PC-3 (cell line): ENCODE measurements around the gene ARHGAP24. TPM values are rescaled to one million over a fixed set of nuclear protein-coding genes. Genes with fewer than 3 reads are reported as not detected.

Experiments
- ATAC-seq: fragments of 200-7000 bp; cut with Tn5 transposase; 2 replicates; pipeline ENCODE4 v1.9.1; 2020; ENCODE audit warnings: mild to moderate bottlenecking, moderate library complexity
- BruUV-seq: library from RNA; stranded (reverse); fragments of 400-500 nt; replicated peaks from 2 replicates; lab custom pipeline; 2021; lab: Mats Ljungman, UMichigan
- CTCF ChIA-PET: fragments of 300-600 bp; sonication (Branson Sonifier 250); formaldehyde crosslinking; loops from one replicate; lab custom pipeline; 2022; ENCODE audit warnings: antibody characterized with exemption; lab: Charles Lee
- POLR2A ChIA-PET: fragments of 300-600 bp; sonication (Branson Sonifier 250); formaldehyde crosslinking; loops from one replicate; lab custom pipeline; 2022; ENCODE audit warnings: antibody characterized with exemption; ENCODE audit not compliant: unreplicated experiment; lab: Charles Lee
- DNase-seq: peaks from one replicate; pipeline ENCODE4 v3.0.0-alpha.2; 2015
- H2AFZ ChIP-seq: fragments of 300-600 bp; sonication (generic); 2 replicates; pipeline ENCODE4 v1.6.0; 2016; ENCODE audit warnings: antibody characterized with exemption, low read length
- H3F3A ChIP-seq: fragments of 300-600 bp; sonication (generic); one replicate; pipeline ENCODE4 v1.6.0; 2017; ENCODE audit warnings: antibody characterized with exemption, low read length, control low read depth, mild to moderate bottlenecking; ENCODE audit not compliant: unreplicated experiment
- H3K27ac ChIP-seq: fragments of 300-600 bp; sonication (generic); 2 replicates; pipeline ENCODE4 v1.5.1; 2016; ENCODE audit warnings: mild to moderate bottlenecking, low read length
- H3K27me3 ChIP-seq: fragments of 300-600 bp; sonication (generic); 2 replicates; pipeline ENCODE4 v1.6.1; 2016; ENCODE audit warnings: low read length, mixed read lengths
- H3K36me3 ChIP-seq: fragments of 300-600 bp; sonication (generic); 2 replicates; pipeline ENCODE4 v1.6.1; 2016; ENCODE audit warnings: low read depth, mixed run types, low read length, mixed read lengths
- H3K4me1 ChIP-seq: fragments of 300-600 bp; sonication (generic); 2 replicates; pipeline ENCODE4 v1.5.1; 2016; ENCODE audit warnings: low read length; ENCODE audit not compliant: insufficient read depth
- H3K4me2 ChIP-seq: fragments of 300-600 bp; sonication (generic); 2 replicates; pipeline ENCODE4 v1.6.0; 2016; ENCODE audit warnings: low read length
- H3K4me3 ChIP-seq: fragments of 300-600 bp; sonication (generic); 2 replicates; pipeline ENCODE4 v1.5.1; 2016; ENCODE audit warnings: mild to moderate bottlenecking, low read length, mixed read lengths
- H3K79me2 ChIP-seq: fragments of 300-600 bp; sonication (generic); 2 replicates; pipeline ENCODE4 v1.6.1; 2017; ENCODE audit warnings: low read length, mixed read lengths
- H3K9ac ChIP-seq: fragments of 300-600 bp; sonication (generic); 2 replicates; pipeline ENCODE4 v1.6.0; 2016; ENCODE audit warnings: mild to moderate bottlenecking, low read length
- H3K9me2 ChIP-seq: fragments of 300-600 bp; sonication (generic); replicated peaks from 2 replicates; pipeline ENCODE4 v1.6.1; 2016; ENCODE audit warnings: mixed run types, low read length, mixed read lengths
- H3K9me3 ChIP-seq: fragments of 300-600 bp; sonication (generic); 2 replicates; pipeline ENCODE4 v1.6.1; 2016; ENCODE audit warnings: low read length, mixed read lengths
- H4K20me1 ChIP-seq: fragments of 300-600 bp; sonication (generic); 2 replicates; pipeline ENCODE4 v1.6.1; 2016; ENCODE audit warnings: low read length, mixed read lengths
- EZH2 ChIP-seq: fragments of 300-600 bp; sonication (generic); IDR thresholded peaks from one replicate; pipeline ENCODE4 v1.6.1; 2017; ENCODE audit warnings: antibody characterized with exemption, mild to moderate bottlenecking, low read length; ENCODE audit not compliant: unreplicated experiment
- EZH2phosphoT487 ChIP-seq: fragments of 300-600 bp; sonication (generic); IDR thresholded peaks from 2 replicates; pipeline ENCODE4 v1.6.1; 2018; ENCODE audit warnings: mild to moderate bottlenecking, antibody characterized with exemption, low read length, borderline replicate concordance
- intact Hi-C: fragments of 100-400 bp; cut with micrococcal nuclease; formaldehyde crosslinking; loops from 2 replicates; pipeline ENCODE4 v1.9.0; 2023
- total RNA-seq: library from RNA; depleted of rRNA; stranded (reverse); fragments of >200 nt; gene quantifications from 2 replicates; pipeline ENCODE4 v1.2.3, GENCODE V29; 2014
- TF ChIP-seq, protein P1 (sequence below): fragments of 300-600 bp; sonication (generic); conservative IDR thresholded peaks from 2 replicates; pipeline ENCODE4 v1.5.1; 2017; ENCODE audit warnings: antibody characterized with exemption, low read depth, mild to moderate bottlenecking, low read length

Gene ARHGAP24
- total RNA-seq, 1 experiment from 2014 or later: 7.4 TPM

GRCh38 chr4:85824166-85824945, 349.4 kb downstream of the ARHGAP24 start:
- no peaks in the 10 kb centered on the region for H3K36me3 ChIP-seq
- H3K4me1 ChIP-seq: peaks cover 23% of the 10 kb centered on the region
- POLR2A ChIA-PET: interaction anchor here (0.7 kb wide), 1 partner anchor 1112 kb away, joined by 3 read pairs; no protein-coding TSS in a partner anchor
- no peaks in the 10 kb centered on the region for H3K27me3 ChIP-seq
- intact Hi-C loops: loop anchor here (10.0 kb wide), 1 partner anchor 220 kb away; no protein-coding TSS in a partner anchor
- no peak overlapping the region for H3K27ac ChIP-seq
- H2AFZ ChIP-seq: no peak overlapping the region
- H3F3A ChIP-seq: no peaks in the 10 kb centered on the region
- no TSS peak for BruUV-seq
- CTCF ChIA-PET: no interaction called here
- no peak overlapping the region for H3K9ac ChIP-seq
- no peaks in the 10 kb centered on the region for H4K20me1 ChIP-seq
- H3K4me3 ChIP-seq: no peak overlapping the region
- no peaks in the 10 kb centered on the region for H3K9me3 ChIP-seq
- TF ChIP-seq, protein P1, sequence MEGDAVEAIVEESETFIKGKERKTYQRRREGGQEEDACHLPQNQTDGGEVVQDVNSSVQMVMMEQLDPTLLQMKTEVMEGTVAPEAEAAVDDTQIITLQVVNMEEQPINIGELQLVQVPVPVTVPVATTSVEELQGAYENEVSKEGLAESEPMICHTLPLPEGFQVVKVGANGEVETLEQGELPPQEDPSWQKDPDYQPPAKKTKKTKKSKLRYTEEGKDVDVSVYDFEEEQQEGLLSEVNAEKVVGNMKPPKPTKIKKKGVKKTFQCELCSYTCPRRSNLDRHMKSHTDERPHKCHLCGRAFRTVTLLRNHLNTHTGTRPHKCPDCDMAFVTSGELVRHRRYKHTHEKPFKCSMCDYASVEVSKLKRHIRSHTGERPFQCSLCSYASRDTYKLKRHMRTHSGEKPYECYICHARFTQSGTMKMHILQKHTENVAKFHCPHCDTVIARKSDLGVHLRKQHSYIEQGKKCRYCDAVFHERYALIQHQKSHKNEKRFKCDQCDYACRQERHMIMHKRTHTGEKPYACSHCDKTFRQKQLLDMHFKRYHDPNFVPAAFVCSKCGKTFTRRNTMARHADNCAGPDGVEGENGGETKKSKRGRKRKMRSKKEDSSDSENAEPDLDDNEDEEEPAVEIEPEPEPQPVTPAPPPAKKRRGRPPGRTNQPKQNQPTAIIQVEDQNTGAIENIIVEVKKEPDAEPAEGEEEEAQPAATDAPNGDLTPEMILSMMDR: no peak
- no peak for TF ChIP-seq EZH2
- no peak for TF ChIP-seq EZH2phosphoT487
- no peak overlapping the region for H3K4me2 ChIP-seq
- no peaks in the 10 kb centered on the region for H3K9me2 ChIP-seq
- H3K79me2 ChIP-seq: no peaks in the 10 kb centered on the region
- ATAC-seq (no peak), DNase-seq (no peak)

DNA sequence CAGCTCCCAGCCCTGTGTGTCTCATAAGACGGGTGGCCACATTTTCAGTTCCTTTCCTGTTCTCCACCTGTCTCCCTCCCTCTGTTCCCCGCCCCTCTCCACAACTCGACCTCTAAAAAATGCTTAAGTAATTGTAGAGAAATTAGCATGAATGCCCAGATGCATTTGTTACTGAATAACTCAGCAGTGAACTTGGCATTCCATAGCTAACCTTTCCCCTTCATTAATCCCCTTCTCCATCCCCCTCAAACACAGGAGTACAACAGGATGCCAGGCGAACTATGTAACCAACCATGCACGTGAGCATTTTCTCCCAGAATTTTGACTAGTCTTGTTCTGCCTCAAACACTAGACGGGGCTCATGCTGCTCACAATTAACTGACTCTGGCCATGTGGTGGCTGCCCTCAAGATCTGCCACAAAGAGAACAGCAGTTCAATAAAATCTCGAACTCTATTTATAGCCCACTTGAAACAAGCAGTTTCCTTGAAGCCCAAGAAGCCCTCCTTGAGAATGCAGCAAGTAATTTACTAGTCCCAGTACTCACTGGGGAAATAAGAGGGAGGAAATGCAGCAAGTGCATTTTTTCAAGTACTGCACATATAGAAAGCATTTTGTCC, 351.2 kb downstream of the ARHGAP24 start:
- POLR2A ChIA-PET: no interaction called here
- ATAC-seq (no peak; the same call in 1 of the 2 replicates), DNase-seq (peak; percentile 26)
- TF ChIP-seq EZH2phosphoT487 (no peak), EZH2 (no peak)
- TF ChIP-seq, protein P1: peak; percentile 44
- H3K27me3 ChIP-seq: no peaks in the 10 kb centered on the region
- H3K9me3 ChIP-seq: no peaks in the 10 kb centered on the region
- no peaks in the 10 kb centered on the region for H3K36me3 ChIP-seq
- no peaks in the 10 kb centered on the region for H3K79me2 ChIP-seq
- BruUV-seq: no TSS peak
- H3K9ac ChIP-seq: no peak overlapping the region
- peak overlapping the region; percentile 51; the same call in 1 of the 2 replicates for H2AFZ ChIP-seq
- H4K20me1 ChIP-seq: no peaks in the 10 kb centered on the region
- CTCF ChIA-PET: no interaction called here
- intact Hi-C loops: loop anchor here (2.0 to 10.0 kb wide), 3 partner anchors 36 to 219 kb away; no protein-coding TSS in a partner anchor
- H3F3A ChIP-seq: no peaks in the 10 kb centered on the region
- H3K9me2 ChIP-seq: no peaks in the 10 kb centered on the region
- H3K4me1 ChIP-seq: peaks cover 34% of the 10 kb centered on the region
- H3K4me3 ChIP-seq: no peak overlapping the region
- peak overlapping the region; percentile 21; the same call in 1 of the 2 replicates for H3K27ac ChIP-seq
- H3K4me2 ChIP-seq: peak overlapping the region; percentile 49; the same call in 1 of the 2 replicates
